Measurements from ENCODE around the gene TRIM6. TPM values are rescaled to one million over a fixed set of nuclear protein-coding genes. Genes with fewer than 3 reads are reported as not detected.

TRIM6 gene
- total RNA-seq, 1 donor from 2014 or later: 11.8 TPM

- Mint-ChIP-seq H3K36me3 (ENCODE audit: low read depth) (no peaks in the 10 kb centered on the region), H3K4me3 (no peak overlapping the region), H3K9me3 (no peaks in the 10 kb centered on the region), H3K27me3 (ENCODE audit: low read depth) (no peaks in the 10 kb centered on the region), H3K4me1 (peaks cover 20% of the 10 kb centered on the region), H3K27ac (ENCODE audit: unreplicated experiment) (no peak overlapping the region)
- no peak for TF ChIP-seq CTCF (conservative IDR thresholded peaks at IDR 0.05)
- no peak for DNase-seq (ENCODE audit: low read depth, low spot score)
Measured at GRCh38 chr11:5620651-5621521, 24.4 kb downstream of the TRIM6 start.

- Mint-ChIP-seq H3K4me1 (peaks cover 25% of the 10 kb centered on the region), H3K9me3 (peaks cover 2% of the 10 kb centered on the region), H3K27ac (ENCODE audit: unreplicated experiment) (no peak overlapping the region), H3K27me3 (ENCODE audit: low read depth) (no peaks in the 10 kb centered on the region), H3K36me3 (ENCODE audit: low read depth) (no peaks in the 10 kb centered on the region), H3K4me3 (no peak overlapping the region)
- DNase-seq (ENCODE audit: low read depth, low spot score): no peak
- no peak for TF ChIP-seq CTCF (conservative IDR thresholded peaks at IDR 0.05)
Measured at GRCh38 chr11:5621580-5621979, 25.1 kb downstream of the TRIM6 start.

- no peak for DNase-seq (ENCODE audit: low read depth, low spot score)
- TF ChIP-seq CTCF (conservative IDR thresholded peaks at IDR 0.05): no peak
- peaks cover 25% of the 10 kb centered on the region for H3K4me1 Mint-ChIP-seq
- no peaks in the 10 kb centered on the region for H3K36me3 Mint-ChIP-seq (ENCODE audit: low read depth)
- H3K27me3 Mint-ChIP-seq (ENCODE audit: low read depth): no peaks in the 10 kb centered on the region
- H3K4me3 Mint-ChIP-seq: no peak overlapping the region
- H3K9me3 Mint-ChIP-seq: peaks cover 5% of the 10 kb centered on the region
- no peak overlapping the region for H3K27ac Mint-ChIP-seq (ENCODE audit: unreplicated experiment)
Measured at GRCh38 chr11:5622802-5623201, 26.4 kb downstream of the TRIM6 start.

GRCh38 chr11:5624489-5625279 is 28.2 kb downstream of the TRIM6 start, which contains the start of gene TRIM34:
TSS of gene TRIM34 (plus strand) at chr11:5625001. CDS start at chr11:5632332, 7,331 bp downstream.
- Mint-ChIP-seq H3K36me3 (ENCODE audit: low read depth) (no peaks in the 10 kb centered on the region), H3K9me3 (peaks cover 5% of the 10 kb centered on the region), H3K27ac (ENCODE audit: unreplicated experiment) (peak within 1 kb of the TSS; percentile 80), H3K4me1 (peaks cover 25% of the 10 kb centered on the region), H3K4me3 (peak within 1 kb of the TSS; percentile 69), H3K27me3 (ENCODE audit: low read depth) (no peaks in the 10 kb centered on the region)
- no peak for TF ChIP-seq CTCF (conservative IDR thresholded peaks at IDR 0.05)
- DNase-seq (ENCODE audit: low read depth, low spot score): no peak

GRCh38 chr11:5625281-5625680 is 28.8 kb downstream of the TRIM6 start:
- H3K27me3 Mint-ChIP-seq (ENCODE audit: low read depth): no peaks in the 10 kb centered on the region
- no peak for TF ChIP-seq CTCF (conservative IDR thresholded peaks at IDR 0.05)
- H3K4me1 Mint-ChIP-seq: peaks cover 25% of the 10 kb centered on the region
- peaks cover 2% of the 10 kb centered on the region for H3K36me3 Mint-ChIP-seq (ENCODE audit: low read depth)
- H3K27ac Mint-ChIP-seq (ENCODE audit: unreplicated experiment): peak overlapping the region; percentile 80
- H3K9me3 Mint-ChIP-seq: peaks cover 5% of the 10 kb centered on the region
- peak overlapping the region; percentile 69 for H3K4me3 Mint-ChIP-seq
- peak; percentile 7 for DNase-seq (ENCODE audit: low read depth, low spot score)
